ENCODE data around the gene EAPP.
"Not testable (repeated sequence)": the region's sequence is repeated elsewhere in the genome, so short reads cannot be mapped to it uniquely, and the experiment has no call there.

Gene EAPP

GRCh38 chr14:34522496-34522895 lies 17.0 kb downstream of the EAPP start:
- no peaks in the 10 kb centered on the region for H3K27me3 ChIP-seq (ENCODE audit: insufficient read depth, insufficient read length)
- no peak overlapping the region for H3K4me3 ChIP-seq (ENCODE audit: insufficient read length, low read depth)
- DNase-seq (ENCODE audit: low read depth, low spot score) = no peak
- TF ChIP-seq SUZ12 (IDR thresholded peaks at IDR 0.05; ENCODE audit: extremely low read depth, insufficient read depth, insufficient read length) = no peak
- no peak for TF ChIP-seq ZNF274 (IDR thresholded peaks at IDR 0.05; ENCODE audit: low read depth, low read length)
- TF ChIP-seq YY1 (IDR thresholded peaks at IDR 0.05; ENCODE audit: insufficient read depth, insufficient read length) = no peak
- H3K9ac ChIP-seq (ENCODE audit: insufficient read length, low read depth) = no peak overlapping the region
- no peaks in the 10 kb centered on the region for H3K9me3 ChIP-seq (ENCODE audit: insufficient read depth, low read length)
- no peaks in the 10 kb centered on the region for H3K4me1 ChIP-seq (ENCODE audit: insufficient read depth, insufficient read length)
- peaks cover 43% of the 10 kb centered on the region for H3K36me3 ChIP-seq (ENCODE audit: insufficient read depth, insufficient read length, low read length)

GRCh38 chr14:34521071-34521470 lies 18.4 kb downstream of the EAPP start:
- peaks cover 40% of the 10 kb centered on the region for H3K36me3 ChIP-seq (ENCODE audit: insufficient read depth, insufficient read length, low read length)
- not testable (repeated sequence) for H3K9ac ChIP-seq (ENCODE audit: insufficient read length, low read depth); DNase-seq (ENCODE audit: low read depth, low spot score); H3K9me3 ChIP-seq (ENCODE audit: insufficient read depth, low read length); H3K4me1 ChIP-seq (ENCODE audit: insufficient read depth, insufficient read length); H3K4me3 ChIP-seq (ENCODE audit: insufficient read length, low read depth); H3K27me3 ChIP-seq (ENCODE audit: insufficient read depth, insufficient read length)

DNA sequence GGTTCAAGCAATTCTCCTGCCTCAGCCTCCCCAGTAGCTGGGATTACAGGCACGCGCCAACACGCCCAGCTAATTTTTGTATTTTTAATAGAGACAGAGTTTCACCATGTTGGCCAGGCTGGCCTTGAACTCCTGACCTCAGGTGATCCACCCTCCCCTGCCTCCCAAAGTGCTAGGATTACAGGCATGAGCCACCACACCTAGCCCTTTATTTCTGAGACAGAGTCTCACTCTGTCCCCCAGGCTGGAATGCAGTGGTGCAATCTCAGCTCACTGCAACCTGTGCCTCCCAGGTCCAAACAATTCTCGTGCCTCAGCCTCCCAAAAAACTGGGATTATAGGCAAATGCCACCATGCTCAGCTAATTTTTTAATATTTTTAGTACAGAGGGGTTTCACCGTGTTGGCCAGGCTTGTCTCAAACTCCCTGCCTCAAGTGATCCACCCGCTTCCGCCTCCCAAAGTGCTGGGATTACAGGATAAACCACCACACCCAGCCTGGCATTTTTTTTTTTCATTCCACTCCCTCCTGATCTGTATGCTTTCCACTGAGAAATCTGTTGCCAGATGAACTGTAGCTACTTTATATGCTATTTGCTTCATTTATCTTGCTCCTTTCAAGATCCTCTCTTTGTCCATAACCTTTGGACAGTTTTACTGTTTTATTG lies 19.1 kb downstream of the EAPP start:
- not testable (repeated sequence) for DNase-seq (ENCODE audit: low read depth, low spot score); H3K27me3 ChIP-seq (ENCODE audit: insufficient read depth, insufficient read length); H3K4me3 ChIP-seq (ENCODE audit: insufficient read length, low read depth); H3K9me3 ChIP-seq (ENCODE audit: insufficient read depth, low read length); H3K4me1 ChIP-seq (ENCODE audit: insufficient read depth, insufficient read length); H3K9ac ChIP-seq (ENCODE audit: insufficient read length, low read depth)
- H3K36me3 ChIP-seq (ENCODE audit: insufficient read depth, insufficient read length, low read length) = peaks cover 40% of the 10 kb centered on the region

DNA sequence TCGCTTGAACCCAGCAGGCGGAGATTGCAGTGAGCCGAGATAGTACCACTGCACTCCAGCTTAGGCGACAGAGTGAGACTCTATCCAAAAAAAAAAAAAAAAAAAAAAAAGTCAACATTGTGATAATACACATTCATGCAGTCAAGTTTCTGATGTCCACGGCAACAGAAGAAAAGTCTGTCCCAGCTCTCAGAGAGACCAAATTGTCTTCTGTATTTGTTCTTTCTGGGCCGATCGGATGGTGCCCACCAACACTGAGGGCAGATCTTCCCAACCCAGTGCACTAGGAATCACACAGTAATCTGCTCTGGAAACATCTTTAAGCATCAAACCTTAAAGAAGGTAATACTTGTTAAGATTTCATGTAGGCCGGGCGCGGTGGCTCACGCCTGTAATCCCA lies 31.6 kb downstream of the EAPP start:
- H3K27me3 ChIP-seq (ENCODE audit: insufficient read depth, insufficient read length) = no peaks in the 10 kb centered on the region
- H3K4me1 ChIP-seq (ENCODE audit: insufficient read depth, insufficient read length) = no peaks in the 10 kb centered on the region
- H3K36me3 ChIP-seq (ENCODE audit: insufficient read depth, insufficient read length, low read length) = no peaks in the 10 kb centered on the region
- no peaks in the 10 kb centered on the region for H3K9me3 ChIP-seq (ENCODE audit: insufficient read depth, low read length)
- no peak for DNase-seq (ENCODE audit: low read depth, low spot score)
- H3K4me3 ChIP-seq (ENCODE audit: insufficient read length, low read depth) = no peak overlapping the region
- H3K9ac ChIP-seq (ENCODE audit: insufficient read length, low read depth) = no peak overlapping the region
- TF ChIP-seq YY1 (IDR thresholded peaks at IDR 0.05; ENCODE audit: insufficient read depth, insufficient read length) (no peak), ZNF274 (IDR thresholded peaks at IDR 0.05; ENCODE audit: low read depth, low read length) (no peak), SUZ12 (IDR thresholded peaks at IDR 0.05; ENCODE audit: extremely low read depth, insufficient read depth, insufficient read length) (no peak)

- Histone ChIP-seq H3K36me3 (ENCODE audit: insufficient read depth, insufficient read length, low read length) (no peaks in the 10 kb centered on the region), H3K4me3 (ENCODE audit: insufficient read length, low read depth) (no peak overlapping the region), H3K9me3 (ENCODE audit: insufficient read depth, low read length) (no peaks in the 10 kb centered on the region), H3K4me1 (ENCODE audit: insufficient read depth, insufficient read length) (no peaks in the 10 kb centered on the region), H3K27me3 (ENCODE audit: insufficient read depth, insufficient read length) (no peaks in the 10 kb centered on the region), H3K9ac (ENCODE audit: insufficient read length, low read depth) (no peak overlapping the region)
- no peak for DNase-seq (ENCODE audit: low read depth, low spot score)
- TF ChIP-seq SUZ12 (IDR thresholded peaks at IDR 0.05; ENCODE audit: extremely low read depth, insufficient read depth, insufficient read length) (no peak), YY1 (IDR thresholded peaks at IDR 0.05; ENCODE audit: insufficient read depth, insufficient read length) (no peak), ZNF274 (IDR thresholded peaks at IDR 0.05; ENCODE audit: low read depth, low read length) (no peak)
Observed at GRCh38 chr14:34507459-34507858, 32.0 kb downstream of the EAPP start.

DNA sequence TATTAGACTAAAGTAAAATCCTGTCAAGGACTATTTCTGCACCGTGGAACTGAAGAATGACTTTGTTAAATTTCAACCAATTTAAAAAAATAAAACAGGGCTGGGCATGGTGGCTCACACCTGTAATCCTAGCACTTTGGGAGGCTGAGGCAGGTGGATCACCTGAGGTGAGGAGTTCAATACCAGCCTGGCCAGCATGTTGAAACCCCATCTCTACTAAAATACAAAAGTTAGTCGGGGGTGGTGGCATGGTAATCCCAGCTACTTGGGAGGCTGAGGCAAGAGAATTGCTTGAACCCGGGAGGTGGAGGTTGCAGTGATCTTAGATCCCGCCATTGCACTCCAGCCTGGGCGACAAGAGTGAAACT lies 34.4 kb downstream of the EAPP start:
- not testable (repeated sequence) for H3K27me3 ChIP-seq (ENCODE audit: insufficient read depth, insufficient read length); H3K9me3 ChIP-seq (ENCODE audit: insufficient read depth, low read length); H3K9ac ChIP-seq (ENCODE audit: insufficient read length, low read depth); H3K4me3 ChIP-seq (ENCODE audit: insufficient read length, low read depth); H3K4me1 ChIP-seq (ENCODE audit: insufficient read depth, insufficient read length); H3K36me3 ChIP-seq (ENCODE audit: insufficient read depth, insufficient read length, low read length); DNase-seq (ENCODE audit: low read depth, low spot score)

GRCh38 chr14:34504027-34504426 lies 35.5 kb downstream of the EAPP start:
- not testable (repeated sequence) for H3K4me1 ChIP-seq (ENCODE audit: insufficient read depth, insufficient read length); H3K36me3 ChIP-seq (ENCODE audit: insufficient read depth, insufficient read length, low read length); DNase-seq (ENCODE audit: low read depth, low spot score); H3K4me3 ChIP-seq (ENCODE audit: insufficient read length, low read depth); H3K9ac ChIP-seq (ENCODE audit: insufficient read length, low read depth); H3K27me3 ChIP-seq (ENCODE audit: insufficient read depth, insufficient read length); H3K9me3 ChIP-seq (ENCODE audit: insufficient read depth, low read length)

DNA sequence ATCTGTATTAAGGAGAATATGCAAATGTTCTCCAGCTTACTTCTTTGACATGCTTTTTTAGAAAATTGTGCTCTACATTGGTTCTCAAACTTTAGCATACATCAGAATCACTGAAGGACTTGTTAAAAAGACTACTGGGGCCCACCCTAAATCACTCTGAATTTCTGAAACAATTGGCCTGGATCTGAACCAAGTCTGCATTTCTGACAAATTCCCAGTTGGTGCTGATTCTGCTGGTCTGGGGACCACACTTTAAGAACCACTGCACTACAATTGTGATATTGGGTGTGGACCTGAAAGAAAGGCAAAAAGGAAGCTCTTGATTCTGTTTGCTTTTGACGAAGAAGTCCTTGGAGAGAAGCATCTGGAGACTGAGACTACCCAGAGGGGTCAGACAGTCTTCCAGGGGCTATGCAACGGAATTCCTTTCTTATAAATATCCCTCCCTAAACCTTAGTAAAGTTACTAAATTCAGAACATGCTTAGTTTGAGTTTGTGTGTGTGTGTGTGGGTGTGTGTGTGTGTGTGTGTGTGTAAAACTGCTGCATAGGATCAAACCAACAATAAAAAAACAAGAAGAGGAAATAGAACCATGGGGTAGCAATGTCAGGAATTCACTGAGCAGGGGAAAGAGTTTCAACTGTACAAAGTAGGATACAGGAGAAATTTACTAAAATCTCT lies 36.8 kb downstream of the EAPP start:
- DNase-seq (ENCODE audit: low read depth, low spot score) = no peak
- H3K27me3 ChIP-seq (ENCODE audit: insufficient read depth, insufficient read length) = no peaks in the 10 kb centered on the region

More for the DNA sequence above, 36.8 kb downstream of the EAPP start:
- Histone ChIP-seq H3K36me3 (ENCODE audit: insufficient read depth, insufficient read length, low read length) (no peaks in the 10 kb centered on the region), H3K4me3 (ENCODE audit: insufficient read length, low read depth) (no peak overlapping the region), H3K9me3 (ENCODE audit: insufficient read depth, low read length) (no peaks in the 10 kb centered on the region), H3K4me1 (ENCODE audit: insufficient read depth, insufficient read length) (no peaks in the 10 kb centered on the region), H3K9ac (ENCODE audit: insufficient read length, low read depth) (no peak overlapping the region)
- TF ChIP-seq SUZ12 (IDR thresholded peaks at IDR 0.05; ENCODE audit: extremely low read depth, insufficient read depth, insufficient read length) (no peak), ZNF274 (IDR thresholded peaks at IDR 0.05; ENCODE audit: low read depth, low read length) (no peak), YY1 (IDR thresholded peaks at IDR 0.05; ENCODE audit: insufficient read depth, insufficient read length) (no peak)
